Stimulated activated CD4-positive, alpha-beta T cell treated with anti-CD3 and anti-CD28 coated beads, Interleukin-4, amount 100 ng/mL, for 1 hour (primary cell): ENCODE measurements around the gene RUNX2.

Source experiments
- DNase-seq: peaks from one replicate; pipeline ENCODE4 v3.0.0-alpha.2; 2020

Gene RUNX2

GRCh38 chr6:45491048-45491735 lies 163.1 kb downstream of the RUNX2 start:
- no peak for DNase-seq

GRCh38 chr6:45491874-45492273 lies 163.7 kb downstream of the RUNX2 start:
- no peak for DNase-seq

GRCh38 chr6:45493761-45494160 lies 165.6 kb downstream of the RUNX2 start:
- DNase-seq = no peak

- no peak for DNase-seq
These were observed 166.4 kb downstream of the RUNX2 start for GRCh38 chr6:45494416-45495135.

GRCh38 chr6:45495429-45496084 lies 167.4 kb downstream of the RUNX2 start:
- no peak for DNase-seq

GRCh38 chr6:45496085-45496433 lies 167.9 kb downstream of the RUNX2 start:
- no peak for DNase-seq

GRCh38 chr6:45498591-45498990 lies 170.5 kb downstream of the RUNX2 start:
- DNase-seq = no peak

- DNase-seq = no peak
These were observed 173.0 kb downstream of the RUNX2 start for GRCh38 chr6:45500924-45501816.

- no peak for DNase-seq
These were observed 174.3 kb downstream of the RUNX2 start for GRCh38 chr6:45502456-45502855.

GRCh38 chr6:45504947-45505346 lies 176.8 kb downstream of the RUNX2 start:
- no peak for DNase-seq

GRCh38 chr6:45505470-45505869 lies 177.3 kb downstream of the RUNX2 start:
- no peak for DNase-seq

GRCh38 chr6:45507186-45507585 lies 179.1 kb downstream of the RUNX2 start:
- DNase-seq = no peak

GRCh38 chr6:45509426-45509825 lies 181.3 kb downstream of the RUNX2 start:
- DNase-seq = no peak

GRCh38 chr6:45512717-45513116 lies 184.6 kb downstream of the RUNX2 start:
- DNase-seq = no peak

- no peak for DNase-seq
These were observed 185.1 kb downstream of the RUNX2 start for GRCh38 chr6:45513213-45513618.

- DNase-seq = no peak
These were observed 185.7 kb downstream of the RUNX2 start for GRCh38 chr6:45513843-45514242.

- no peak for DNase-seq
These were observed 186.5 kb downstream of the RUNX2 start for GRCh38 chr6:45514454-45515230.

- no peak for DNase-seq
These were observed 190.0 kb downstream of the RUNX2 start for GRCh38 chr6:45518013-45518720.

- no peak for DNase-seq
These were observed 193.1 kb downstream of the RUNX2 start for GRCh38 chr6:45521226-45521625.

GRCh38 chr6:45522486-45522885 lies 194.4 kb downstream of the RUNX2 start:
- no peak for DNase-seq

- no peak for DNase-seq
These were observed 199.1 kb downstream of the RUNX2 start for GRCh38 chr6:45527210-45527609.
